ENCODE data around the gene ADGRG2. TPM values are rescaled to one million over a fixed set of nuclear protein-coding genes. Genes with fewer than 3 reads are reported as not detected.

The ADGRG2 gene
- total RNA-seq, 1 donor from 2014 or later, result 0.81 TPM

GRCh38 chrX:18946157-18946556 is 176.1 kb downstream of the ADGRG2 start:
- Mint-ChIP-seq H3K4me3 (ENCODE audit: low read depth) (no peak overlapping the region), H3K27me3 (no peaks in the 10 kb centered on the region), H3K36me3 (ENCODE audit: insufficient read depth) (peaks cover 22% of the 10 kb centered on the region), H3K9me3 (ENCODE audit: low read depth) (peaks cover 15% of the 10 kb centered on the region), H3K4me1 (ENCODE audit: low read depth) (no peaks in the 10 kb centered on the region), H3K27ac (no peak overlapping the region)
- no peak for DNase-seq (ENCODE audit: low spot score, unreplicated experiment)
- TF ChIP-seq CTCF (IDR thresholded peaks at IDR 0.05; ENCODE audit: unreplicated experiment), result no peak

GRCh38 chrX:18945483-18945882 is 176.8 kb downstream of the ADGRG2 start:
- Mint-ChIP-seq H3K36me3 (ENCODE audit: insufficient read depth) (peaks cover 21% of the 10 kb centered on the region), H3K4me1 (ENCODE audit: low read depth) (no peaks in the 10 kb centered on the region), H3K27me3 (no peaks in the 10 kb centered on the region), H3K27ac (no peak overlapping the region), H3K4me3 (ENCODE audit: low read depth) (no peak overlapping the region), H3K9me3 (ENCODE audit: low read depth) (peaks cover 15% of the 10 kb centered on the region)
- no peak for TF ChIP-seq CTCF (IDR thresholded peaks at IDR 0.05; ENCODE audit: unreplicated experiment)
- no peak for DNase-seq (ENCODE audit: low spot score, unreplicated experiment)

GRCh38 chrX:18944482-18944881 is 177.8 kb downstream of the ADGRG2 start:
- DNase-seq (ENCODE audit: low spot score, unreplicated experiment), result no peak
- Mint-ChIP-seq H3K4me3 (ENCODE audit: low read depth) (no peak overlapping the region), H3K27ac (no peak overlapping the region), H3K36me3 (ENCODE audit: insufficient read depth) (peaks cover 22% of the 10 kb centered on the region), H3K9me3 (ENCODE audit: low read depth) (peaks cover 15% of the 10 kb centered on the region), H3K27me3 (no peaks in the 10 kb centered on the region), H3K4me1 (ENCODE audit: low read depth) (no peaks in the 10 kb centered on the region)
- no peak for TF ChIP-seq CTCF (IDR thresholded peaks at IDR 0.05; ENCODE audit: unreplicated experiment)

GRCh38 chrX:18941896-18942295 is 180.4 kb downstream of the ADGRG2 start:
- DNase-seq (ENCODE audit: low spot score, unreplicated experiment), result no peak
- Mint-ChIP-seq H3K4me3 (ENCODE audit: low read depth) (no peak overlapping the region), H3K36me3 (ENCODE audit: insufficient read depth) (peaks cover 21% of the 10 kb centered on the region), H3K9me3 (ENCODE audit: low read depth) (peaks cover 6% of the 10 kb centered on the region), H3K27me3 (no peaks in the 10 kb centered on the region), H3K4me1 (ENCODE audit: low read depth) (no peaks in the 10 kb centered on the region), H3K27ac (no peak overlapping the region)
- TF ChIP-seq CTCF (IDR thresholded peaks at IDR 0.05; ENCODE audit: unreplicated experiment), result no peak

Other genes starting within 250 kb of the ADGRG2 start
- 65.9 and 71.6 TPM in 2 replicates for gene PHKA2, start 138.4 kb downstream of the ADGRG2 start, total RNA-seq
- gene PDHA1, start 221.5 kb upstream of the ADGRG2 start, total RNA-seq, result 194 and 203 TPM in 2 replicates

Measured in progenitor cell of endocrine pancreas (in vitro differentiated cells).